ENCODE data around the gene INTS1.
"Not testable (repeated sequence)": the region's sequence is repeated elsewhere in the genome, so short reads cannot be mapped to it uniquely, and the experiment has no call there.

Gene INTS1

GRCh38 chr7:1529383-1530116 lies 25.4 kb upstream of the INTS1 start:
- no peak for DNase-seq (ENCODE audit: low spot score)

- no peak for DNase-seq (ENCODE audit: low spot score)
Measured at GRCh38 chr7:1526271-1526754, 22.1 kb upstream of the INTS1 start.

- no peak for DNase-seq (ENCODE audit: low spot score)
Measured at GRCh38 chr7:1525409-1525808, 21.2 kb upstream of the INTS1 start.

GRCh38 chr7:1523844-1524243 lies 19.7 kb upstream of the INTS1 start:
- DNase-seq (ENCODE audit: low spot score) = no peak

- DNase-seq (ENCODE audit: low spot score) = no peak
Measured at GRCh38 chr7:1523208-1523607, 19.0 kb upstream of the INTS1 start.

- no peak for DNase-seq (ENCODE audit: low spot score)
Measured at GRCh38 chr7:1521456-1521855, 17.3 kb upstream of the INTS1 start.

- peak; percentile 63 for DNase-seq (ENCODE audit: low spot score)
Measured at GRCh38 chr7:1520539-1521234, 16.5 kb upstream of the INTS1 start.

GRCh38 chr7:1519322-1519922 lies 15.2 kb upstream of the INTS1 start:
- not testable (repeated sequence) for DNase-seq (ENCODE audit: low spot score)

GRCh38 chr7:1516586-1517251 lies 12.5 kb upstream of the INTS1 start:
- DNase-seq (ENCODE audit: low spot score) = no peak

GRCh38 chr7:1515509-1515967 lies 11.3 kb upstream of the INTS1 start:
- not testable (repeated sequence) for DNase-seq (ENCODE audit: low spot score)

GRCh38 chr7:1514995-1515401 lies 10.8 kb upstream of the INTS1 start:
- DNase-seq (ENCODE audit: low spot score) = no peak

GRCh38 chr7:1514407-1514806 lies 10.2 kb upstream of the INTS1 start:
- no peak for DNase-seq (ENCODE audit: low spot score)

- no peak for DNase-seq (ENCODE audit: low spot score)
Measured at GRCh38 chr7:1513657-1514095, 9.5 kb upstream of the INTS1 start.

GRCh38 chr7:1512781-1513656 lies 8.8 kb upstream of the INTS1 start:
- peak; percentile 80 for DNase-seq (ENCODE audit: low spot score)

- DNase-seq (ENCODE audit: low spot score) = no peak
Measured at GRCh38 chr7:1511444-1512422, 7.5 kb upstream of the INTS1 start.

- DNase-seq (ENCODE audit: low spot score) = no peak
Measured at GRCh38 chr7:1510780-1511154, 6.6 kb upstream of the INTS1 start.

GRCh38 chr7:1509226-1509625 lies 5.0 kb upstream of the INTS1 start:
- DNase-seq (ENCODE audit: low spot score) = no peak

GRCh38 chr7:1508277-1508758 lies 4.1 kb upstream of the INTS1 start:
- no peak for DNase-seq (ENCODE audit: low spot score)

GRCh38 chr7:1505731-1506550 lies 1.8 kb upstream of the INTS1 start:
- no peak for DNase-seq (ENCODE audit: low spot score)
